RCC 7860 (cell line): Measurements from ENCODE around the gene PLCG2.

Source experiments
- DNase-seq: peaks from one replicate; pipeline ENCODE4 v3.0.0-alpha.2; 2015; ENCODE audit warnings: low spot score
- FAIRE-seq: peaks from 2 replicates; lab custom pipeline; 2012; peaks lifted over from hg19 to GRCh38; lab: Jason Lieb, UNC

Gene PLCG2

GRCh38 chr16:81904320-81904719, 125.2 kb downstream of the PLCG2 start:
- no peak for FAIRE-seq
- DNase-seq = no peak

- DNase-seq = no peak
- no peak for FAIRE-seq
Measured at GRCh38 chr16:81905277-81905676, 126.2 kb downstream of the PLCG2 start.

GRCh38 chr16:81907681-81908080, 128.6 kb downstream of the PLCG2 start:
- no peak for DNase-seq
- FAIRE-seq = no peak

GRCh38 chr16:81908466-81909262, 129.6 kb downstream of the PLCG2 start:
- no peak for FAIRE-seq
- DNase-seq = no peak

GRCh38 chr16:81910366-81910885, 131.3 kb downstream of the PLCG2 start:
- DNase-seq = no peak
- no peak for FAIRE-seq

GRCh38 chr16:81912395-81912794, 133.3 kb downstream of the PLCG2 start:
- DNase-seq (no peak), FAIRE-seq (no peak)

- DNase-seq = no peak
- FAIRE-seq = no peak
Measured at GRCh38 chr16:81913222-81913621, 134.1 kb downstream of the PLCG2 start.

- no peak for FAIRE-seq
- DNase-seq = no peak
Measured at GRCh38 chr16:81917375-81917774, 138.3 kb downstream of the PLCG2 start.

- FAIRE-seq (no peak), DNase-seq (no peak)
Measured at GRCh38 chr16:81918927-81919326, 139.8 kb downstream of the PLCG2 start.

- no peak for FAIRE-seq
Measured at GRCh38 chr16:81920498-81920897, 141.4 kb downstream of the PLCG2 start.

GRCh38 chr16:81921085-81921814, 142.2 kb downstream of the PLCG2 start:
- no peak for FAIRE-seq
- DNase-seq = no peak

More at GRCh38 chr16:81920498-81920897, 141.4 kb downstream of the PLCG2 start:
- DNase-seq = no peak

- FAIRE-seq = no peak
- DNase-seq = no peak
Measured at GRCh38 chr16:81921843-81922584, 142.9 kb downstream of the PLCG2 start.

- FAIRE-seq = no peak
- DNase-seq = no peak
Measured at GRCh38 chr16:81923296-81923695, 144.2 kb downstream of the PLCG2 start.

- DNase-seq = no peak
- FAIRE-seq = no peak
Measured at GRCh38 chr16:81925016-81925415, 145.9 kb downstream of the PLCG2 start.

GRCh38 chr16:81926036-81926435, 146.9 kb downstream of the PLCG2 start:
- FAIRE-seq (no peak), DNase-seq (no peak)

- FAIRE-seq = no peak
Measured at GRCh38 chr16:81927561-81928185, 148.6 kb downstream of the PLCG2 start.

GRCh38 chr16:81928271-81928918, 149.3 kb downstream of the PLCG2 start:
- no peak for FAIRE-seq
- no peak for DNase-seq

More at GRCh38 chr16:81927561-81928185, 148.6 kb downstream of the PLCG2 start:
- DNase-seq = no peak

GRCh38 chr16:81928975-81929374, 149.9 kb downstream of the PLCG2 start:
- FAIRE-seq = no peak
- DNase-seq = no peak

GRCh38 chr16:81929841-81930240, 150.8 kb downstream of the PLCG2 start:
- DNase-seq (no peak), FAIRE-seq (no peak)

- DNase-seq (no peak), FAIRE-seq (no peak)
Measured at GRCh38 chr16:81931927-81932326, 152.8 kb downstream of the PLCG2 start.
